HEK293 (cell line): Measurements from ENCODE around the gene HLA-DQB1.

Source experiments
- CTCF ChIA-PET: fragments of 350-600 bp; formaldehyde crosslinking; extraction: SDS; loops from one replicate; lab custom pipeline; 2021; ENCODE audit warnings: antibody characterized with exemption; lab: Yijun Ruan, JAX
- POLR2A ChIA-PET: fragments of 300-600 bp; formaldehyde crosslinking; extraction: SDS; loops from one replicate; lab custom pipeline; 2020; ENCODE audit warnings: antibody characterized with exemption, inconsistent platforms; lab: Yijun Ruan, JAX
- H3K27ac ChIP-seq: fragments of 200-500 bp; sonication (Bioruptor generic); 2 replicates; pipeline ENCODE4 v1.5.1; 2014; ENCODE audit warnings: low read depth, low read length, control low read depth, inconsistent platforms; ENCODE audit errors: extremely low read depth
- H3K36me3 ChIP-seq, 2 experiments: fragments of 200-500 bp in 1 of 2; sonication (Bioruptor generic) in 1 of 2; 1 replicate in 1 of 2; 2 replicates in 1 of 2; pipeline ENCODE4 v1.5.1; 2014 to 2017; ENCODE audit warnings: inconsistent platforms in 2 of 2, low read length in 2 of 2; ENCODE audit not compliant: control insufficient read depth in 2 of 2, insufficient read depth in 1 of 2
- H3K4me1 ChIP-seq: fragments of 200-500 bp; sonication (Bioruptor generic); 2 replicates; pipeline ENCODE4 v1.5.1; 2014; ENCODE audit warnings: mild to moderate bottlenecking, low read length, inconsistent platforms; ENCODE audit not compliant: control insufficient read depth, insufficient read depth
- H3K4me3 ChIP-seq: 2 replicates; pipeline ENCODE4 v1.5.1; 2011; ENCODE audit warnings: low read depth, mild to moderate bottlenecking, control low read depth, low read length, moderate library complexity
- H3K9me3 ChIP-seq: fragments of 200-500 bp; sonication (Bioruptor generic); 2 replicates; pipeline ENCODE4 v1.5.1; 2014; ENCODE audit warnings: low read depth, low read length, inconsistent platforms; ENCODE audit not compliant: control insufficient read depth, insufficient read depth
- ATF2 ChIP-seq: fragments of 450-650 bp; formaldehyde crosslinking; IDR thresholded peaks from 2 replicates; pipeline ENCODE4 v1.5.1; 2016; ENCODE audit warnings: missing biosample characterization, missing genetic modification characterization, low read depth
- BCL11B ChIP-seq: fragments of 450-650 bp; formaldehyde crosslinking; IDR thresholded peaks from 2 replicates; pipeline ENCODE4 v1.5.1; 2016; ENCODE audit warnings: low read depth, missing biosample characterization, missing genetic modification characterization
- EGR2 ChIP-seq: fragments of 450-650 bp; formaldehyde crosslinking; IDR thresholded peaks from 2 replicates; pipeline ENCODE4 v1.5.1; 2016; ENCODE audit warnings: low read depth, missing biosample characterization, missing genetic modification characterization
- GLIS1 ChIP-seq: fragments of 450-650 bp; formaldehyde crosslinking; IDR thresholded peaks from 2 replicates; pipeline ENCODE4 v1.5.1; 2016; ENCODE audit warnings: missing biosample characterization, missing genetic modification characterization
- MZF1 ChIP-seq: fragments of 450-650 bp; formaldehyde crosslinking; IDR thresholded peaks from 2 replicates; pipeline ENCODE4 v1.5.1; 2017; ENCODE audit warnings: missing biosample characterization, missing genetic modification characterization, borderline replicate concordance
- OVOL3 ChIP-seq: fragments of 450-650 bp; formaldehyde crosslinking; IDR thresholded peaks from 2 replicates; pipeline ENCODE4 v1.5.1; 2016; ENCODE audit warnings: missing biosample characterization, missing genetic modification characterization
- SALL2 ChIP-seq: fragments of 450-650 bp; formaldehyde crosslinking; IDR thresholded peaks from 2 replicates; pipeline ENCODE4 v1.5.0; 2017; ENCODE audit warnings: missing biosample characterization, mild to moderate bottlenecking, missing genetic modification characterization, borderline replicate concordance
- TRIM28 ChIP-seq: IDR thresholded peaks from 2 replicates; pipeline ENCODE4 v1.6.1; 2011; ENCODE audit warnings: low read length, control low read depth, borderline replicate concordance
- ZBTB11 ChIP-seq: fragments of 450-650 bp; formaldehyde crosslinking; conservative IDR thresholded peaks from 2 replicates; pipeline ENCODE4 v1.5.1; 2016; ENCODE audit warnings: low read depth, missing biosample characterization, missing genetic modification characterization
- ZBTB20 ChIP-seq: fragments of 450-650 bp; formaldehyde crosslinking; IDR thresholded peaks from 2 replicates; pipeline ENCODE4 v1.5.1; 2016; ENCODE audit warnings: missing biosample characterization, missing genetic modification characterization
- ZBTB26 ChIP-seq: fragments of 450-650 bp; formaldehyde crosslinking; optimal IDR thresholded peaks from 2 replicates; pipeline ENCODE3; 2016; ENCODE audit warnings: missing biosample characterization, mild to moderate bottlenecking, missing genetic modification characterization
- ZBTB49 ChIP-seq: fragments of 450-650 bp; formaldehyde crosslinking; IDR thresholded peaks from 2 replicates; pipeline ENCODE4 v1.5.1; 2016; ENCODE audit warnings: missing biosample characterization, missing genetic modification characterization, low read depth
- ZBTB7A ChIP-seq: fragments of 450-650 bp; formaldehyde crosslinking; IDR thresholded peaks from 2 replicates; pipeline ENCODE4 v1.5.1; 2016; ENCODE audit warnings: low read depth, missing biosample characterization, missing genetic modification characterization
- ZFHX2 ChIP-seq: fragments of 450-650 bp; formaldehyde crosslinking; conservative IDR thresholded peaks from 2 replicates; pipeline ENCODE4 v1.5.1; 2016; ENCODE audit warnings: missing biosample characterization, missing genetic modification characterization
- ZFP41 ChIP-seq: fragments of 450-650 bp; formaldehyde crosslinking; IDR thresholded peaks from 2 replicates; pipeline ENCODE4 v1.5.1; 2016; ENCODE audit warnings: missing biosample characterization, missing genetic modification characterization, borderline replicate concordance
- ZNF121 ChIP-seq: fragments of 450-650 bp; formaldehyde crosslinking; IDR thresholded peaks from 2 replicates; pipeline ENCODE4 v1.5.1; 2016; ENCODE audit warnings: missing biosample characterization, missing genetic modification characterization
- ZNF16 ChIP-seq: fragments of 450-650 bp; formaldehyde crosslinking; IDR thresholded peaks from 2 replicates; pipeline ENCODE4 v1.5.1; 2016; ENCODE audit warnings: low read depth, missing biosample characterization, missing genetic modification characterization
- ZNF184 ChIP-seq: fragments of 450-650 bp; IDR thresholded peaks from 2 replicates; pipeline ENCODE4 v1.5.1; 2018; ENCODE audit warnings: missing biosample characterization, mild to moderate bottlenecking, missing genetic modification characterization
- ZNF202 ChIP-seq: fragments of 450-650 bp; formaldehyde crosslinking; IDR thresholded peaks from 2 replicates; pipeline ENCODE4 v1.5.1; 2016; ENCODE audit warnings: missing biosample characterization, missing genetic modification characterization, borderline replicate concordance
- ZNF274 ChIP-seq, 2 experiments: fragments of 200-500 bp in 1 of 2; fragments of 450-650 bp in 1 of 2; sonication (Bioruptor generic) in 1 of 2; formaldehyde crosslinking in 1 of 2; IDR thresholded peaks; 2 replicates each; pipeline versions ENCODE4 v1.5.1 to v1.6.1; 2014 to 2016; ENCODE audit warnings: borderline replicate concordance in 1 of 2, inconsistent platforms in 1 of 2, low read length in 1 of 2, missing biosample characterization in 1 of 2, missing genetic modification characterization in 1 of 2
- ZNF391 ChIP-seq: fragments of 450-650 bp; formaldehyde crosslinking; IDR thresholded peaks from 2 replicates; pipeline ENCODE4 v1.5.1; 2016; ENCODE audit warnings: low read depth, missing biosample characterization, missing genetic modification characterization, borderline replicate concordance
- ZNF501 ChIP-seq: fragments of 450-650 bp; formaldehyde crosslinking; IDR thresholded peaks from 2 replicates; pipeline ENCODE4 v1.5.1; 2016; ENCODE audit warnings: missing biosample characterization, missing genetic modification characterization
- ZNF529 ChIP-seq: fragments of 450-650 bp; formaldehyde crosslinking; IDR thresholded peaks from 2 replicates; pipeline ENCODE4 v1.5.1; 2017; ENCODE audit warnings: missing genetic modification characterization, missing biosample characterization; ENCODE audit not compliant: insufficient replicate concordance
- ZNF548 ChIP-seq: fragments of 450-650 bp; formaldehyde crosslinking; IDR thresholded peaks from 2 replicates; pipeline ENCODE4 v1.5.1; 2016; ENCODE audit warnings: missing biosample characterization, missing genetic modification characterization
- ZNF555 ChIP-seq: fragments of 450-650 bp; formaldehyde crosslinking; conservative IDR thresholded peaks from 2 replicates; pipeline ENCODE4 v1.5.1; 2017; ENCODE audit warnings: missing biosample characterization, mild to moderate bottlenecking, missing genetic modification characterization, inconsistent platforms
- ZNF558 ChIP-seq: fragments of 450-650 bp; formaldehyde crosslinking; IDR thresholded peaks from 2 replicates; pipeline ENCODE4 v1.5.1; 2016; ENCODE audit warnings: missing biosample characterization, missing genetic modification characterization
- ZNF654 ChIP-seq: fragments of 450-650 bp; formaldehyde crosslinking; IDR thresholded peaks from 2 replicates; pipeline ENCODE4 v1.5.1; 2016; ENCODE audit warnings: low read depth, missing biosample characterization, missing genetic modification characterization
- ZNF776 ChIP-seq: fragments of 450-650 bp; formaldehyde crosslinking; IDR thresholded peaks from 2 replicates; pipeline ENCODE4 v1.5.0; 2017; ENCODE audit warnings: missing biosample characterization, missing genetic modification characterization, borderline replicate concordance
- ZNF777 ChIP-seq: fragments of 450-650 bp; formaldehyde crosslinking; IDR thresholded peaks from 2 replicates; pipeline ENCODE4 v1.5.1; 2017; ENCODE audit warnings: missing biosample characterization, missing genetic modification characterization, borderline replicate concordance
- ZXDB ChIP-seq: fragments of 450-650 bp; formaldehyde crosslinking; IDR thresholded peaks from 2 replicates; pipeline ENCODE4 v1.5.1; 2016; ENCODE audit warnings: missing biosample characterization, missing genetic modification characterization

The HLA-DQB1 gene

GRCh38 chr6:32664827-32665362 is 1.6 kb downstream of the HLA-DQB1 start:
- no peaks in the 10 kb centered on the region for H3K9me3 ChIP-seq
- H3K4me3 ChIP-seq, result peak overlapping the region; percentile 63
- H3K27ac ChIP-seq, result no peak overlapping the region
- peaks cover 0 to 15% of the 10 kb centered on the region in 2 experiments; a peak in 1 of 3 replicates for H3K36me3 ChIP-seq
- ChIA-PET CTCF (interaction anchor here (0.6 to 2.2 kb wide), 5 partner anchors 27 to 748 kb away, joined by 4 to 9 read pairs (median 7); partner anchors contain the start of gene HLA-DQA1), POLR2A (no interaction called here)
- peaks cover 12% of the 10 kb centered on the region for H3K4me1 ChIP-seq
- TF ChIP-seq ZNF202 (tag by site-specific recombination) (no peak), SALL2 (tag by site-specific recombination) (no peak), GLIS1 (peak; percentile 55), ZNF121 (tag by site-specific recombination) (no peak), ZXDB (tag by site-specific recombination) (peak; percentile 68), ZNF555 (tag by site-specific recombination) (no peak), ZNF391 (tag by site-specific recombination) (no peak), ZNF16 (tag by site-specific recombination) (no peak), ZNF548 (no peak), ZNF529 (tag by site-specific recombination) (no peak), ZNF558 (tag by site-specific recombination) (no peak), ATF2 (tag by site-specific recombination) (no peak), ZNF777 (tag by site-specific recombination) (no peak), ZFP41 (tag by site-specific recombination) (no peak), OVOL3 (tag by site-specific recombination) (no peak), MZF1 (no peak), BCL11B (tag by site-specific recombination) (no peak), ZNF274 (IDR thresholded peaks at IDR 0.05; ENCODE audit: low read length) (no peak), ZNF274 (tag by site-specific recombination; IDR thresholded peaks at IDR 0.05; ENCODE audit: borderline replicate concordance) (no peak), ZNF184 (tag by site-specific recombination) (no peak), ZNF654 (no peak), EGR2 (tag by site-specific recombination) (0 out of 2 replicates have a peak, but pooled peaks have one; percentile 10), ZNF501 (no peak), ZBTB11 (tag by site-specific recombination) (0 out of 2 replicates have a peak, but pooled peaks have one; percentile 13), ZBTB26 (tag by site-specific recombination) (no peak), ZBTB20 (tag by site-specific recombination) (no peak), ZBTB49 (tag by site-specific recombination) (no peak), TRIM28 (no peak), ZBTB7A (tag by site-specific recombination) (no peak), ZFHX2 (tag by site-specific recombination) (0 out of 2 replicates have a peak, but pooled peaks have one; percentile 23), ZNF776 (tag by site-specific recombination) (no peak)
